22Rv1 (cell line): Measurements from ENCODE around the gene CFDP1.
"Not testable (repeated sequence)": the region's sequence is repeated elsewhere in the genome, so short reads cannot be mapped to it uniquely, and the experiment has no call there.

Experiments used
- H3K27ac ChIP-seq: fragments of 450-650 bp; 2 replicates; pipeline ENCODE4 v1.5.1; 2017
- CTCF ChIP-seq: fragments of 450-650 bp; IDR thresholded peaks from 2 replicates; pipeline ENCODE4 v1.5.1; 2017; ENCODE audit warnings: mild to moderate bottlenecking
- ZFX ChIP-seq: fragments of 450-650 bp; IDR thresholded peaks from 2 replicates; pipeline ENCODE4 v1.6.1; 2017; ENCODE audit warnings: antibody characterized with exemption, borderline replicate concordance

CFDP1 gene

GRCh38 chr16:75287708-75288107 is 145.6 kb downstream of the CFDP1 start:
- TF ChIP-seq ZFX, result no peak
- no peak for TF ChIP-seq CTCF
- no peak overlapping the region for H3K27ac ChIP-seq

- no peak for TF ChIP-seq CTCF
- TF ChIP-seq ZFX, result no peak
- H3K27ac ChIP-seq, result no peak overlapping the region
Observed at GRCh38 chr16:75286389-75286788, 146.9 kb downstream of the CFDP1 start.

- H3K27ac ChIP-seq, result no peak overlapping the region
- TF ChIP-seq ZFX (no peak), CTCF (no peak)
Observed at GRCh38 chr16:75282466-75283281, 150.6 kb downstream of the CFDP1 start.

GRCh38 chr16:75281826-75282225 is 151.5 kb downstream of the CFDP1 start:
- TF ChIP-seq CTCF (no peak), ZFX (no peak)
- no peak overlapping the region for H3K27ac ChIP-seq

GRCh38 chr16:75281009-75281408 is 152.3 kb downstream of the CFDP1 start:
- not testable (repeated sequence) for H3K27ac ChIP-seq

GRCh38 chr16:75280331-75280804 is 152.9 kb downstream of the CFDP1 start:
- TF ChIP-seq CTCF, result no peak
- TF ChIP-seq ZFX, result no peak
- no peak overlapping the region for H3K27ac ChIP-seq

GRCh38 chr16:75279305-75279704 is 154.0 kb downstream of the CFDP1 start:
- TF ChIP-seq CTCF (no peak), ZFX (no peak)
- no peak overlapping the region for H3K27ac ChIP-seq
